ENCODE measurements around the gene SLC15A3.

GRCh38 chr11:60912223-60912850, 39.6 kb downstream of the SLC15A3 start:
- no peak for TF ChIP-seq CTCF (IDR thresholded peaks at IDR 0.05)
- TF ChIP-seq POLR2A (IDR thresholded peaks at IDR 0.05) = no peak

Measured in esophagus squamous epithelium (tissue), 4 donors.